WTC11 (cell line): Measurements from ENCODE around the gene PKP3. TPM values are rescaled to one million over a fixed set of nuclear protein-coding genes. Genes with fewer than 3 reads are reported as not detected.

Experiments used
- ATAC-seq: fragments of 200-7000 bp; cut with Tn5 transposase; 2 replicates; pipeline ENCODE4 v1.10.0; 2021; ENCODE audit warnings: mild to moderate bottlenecking, moderate library complexity
- CTCF ChIA-PET: fragments of 300-600 bp; sonication (Branson Sonifier 250); formaldehyde crosslinking; loops from one replicate; lab custom pipeline; 2021; ENCODE audit warnings: antibody characterized with exemption; lab: Charles Lee
- POLR2A ChIA-PET: fragments of 350-600 bp; sonication (Branson Sonifier 250); formaldehyde crosslinking; loops from one replicate; lab custom pipeline; 2021; ENCODE audit warnings: antibody characterized with exemption; lab: Charles Lee
- DNase-seq: peaks from one replicate; pipeline ENCODE4 v3.0.0; 2021; ENCODE audit warnings: low spot score
- H3K27ac Mint-ChIP-seq: 2 replicates; pipeline ENCODE4 v1.8.0; 2021; ENCODE audit warnings: mixed read lengths
- H3K27me3 Mint-ChIP-seq: 2 replicates; pipeline ENCODE4 v1.8.0; 2021; ENCODE audit warnings: low read depth, mild to moderate bottlenecking, moderate library complexity, mixed read lengths
- H3K36me3 Mint-ChIP-seq: 2 replicates; pipeline ENCODE4 v1.8.0; 2021; ENCODE audit warnings: mixed read lengths
- H3K4me1 Mint-ChIP-seq: 2 replicates; pipeline ENCODE4 v1.8.0; 2022; ENCODE audit warnings: mixed read lengths
- H3K4me3 Mint-ChIP-seq: 2 replicates; pipeline ENCODE4 v1.8.0; 2021; ENCODE audit warnings: mild to moderate bottlenecking, moderate library complexity, mixed read lengths
- H3K9me3 Mint-ChIP-seq: 2 replicates; pipeline ENCODE4 v1.8.0; 2021; ENCODE audit warnings: mixed read lengths
- AR ChIP-seq: fragments of 250-450 bp; sonication (Bioruptor Pico); IDR thresholded peaks from 2 replicates; pipeline ENCODE4 v1.9.0; 2021; ENCODE audit warnings: mild to moderate bottlenecking
- CDX4 ChIP-seq: fragments of 250-450 bp; sonication (Bioruptor Pico); IDR thresholded peaks from 2 replicates; pipeline ENCODE4 v1.9.0; 2021; ENCODE audit warnings: moderate library complexity, mild to moderate bottlenecking, inconsistent platforms, borderline replicate concordance
- FOXP1 ChIP-seq: sonication (generic); formaldehyde crosslinking; IDR thresholded peaks from 2 replicates; pipeline ENCODE4 v1.8.0; 2022; ENCODE audit warnings: missing genetic modification reagents, mild to moderate bottlenecking, moderate library complexity, borderline replicate concordance
- IRF2 ChIP-seq: sonication (generic); formaldehyde crosslinking; IDR thresholded peaks from 2 replicates; pipeline ENCODE4 v1.8.0; 2022; ENCODE audit warnings: low read depth, missing genetic modification reagents, borderline replicate concordance
- SOX15 ChIP-seq: fragments of 250-450 bp; sonication (Bioruptor Pico); IDR thresholded peaks from 2 replicates; pipeline ENCODE4 v1.9.0; 2021; ENCODE audit warnings: mild to moderate bottlenecking
- SP1 ChIP-seq: sonication (generic); formaldehyde crosslinking; conservative IDR thresholded peaks from 2 replicates; pipeline ENCODE4 v1.8.1; 2022; ENCODE audit warnings: missing genetic modification reagents
- STAT6 ChIP-seq: sonication (generic); formaldehyde crosslinking; conservative IDR thresholded peaks from 2 replicates; pipeline ENCODE4 v1.8.1; 2023; ENCODE audit warnings: mild to moderate bottlenecking, low read depth, missing genetic modification reagents, moderate library complexity
- ZNF138 ChIP-seq: sonication (generic); formaldehyde crosslinking; conservative IDR thresholded peaks from 2 replicates; pipeline ENCODE4 v1.8.1; 2022; ENCODE audit warnings: mild to moderate bottlenecking, moderate library complexity, missing genetic modification reagents
- ZNF219 ChIP-seq: sonication (generic); formaldehyde crosslinking; IDR thresholded peaks from 2 replicates; pipeline ENCODE4 v1.8.0; 2023; ENCODE audit warnings: missing genetic modification reagents, mild to moderate bottlenecking, borderline replicate concordance
- ZNF512 ChIP-seq: sonication (generic); formaldehyde crosslinking; IDR thresholded peaks from 2 replicates; pipeline ENCODE4 v1.8.1; 2022; ENCODE audit warnings: missing genetic modification reagents, borderline replicate concordance
- total RNA-seq: library from RNA; stranded (reverse); gene quantifications from 3 replicates; pipeline ENCODE4 v1.2.3, GENCODE V29; 2021
- TF ChIP-seq, protein P1 (sequence below): fragments of 200-600 bp; IDR thresholded peaks from 2 replicates; pipeline ENCODE4 v1.8.0; 2022; ENCODE audit warnings: antibody characterized with exemption
- TF ChIP-seq, protein P2 (sequence below): fragments of 250-450 bp; sonication (Bioruptor Pico); IDR thresholded peaks from 2 replicates; pipeline ENCODE4 v1.9.0; 2021; ENCODE audit warnings: mild to moderate bottlenecking

Gene PKP3
- total RNA-seq, 1 experiment from 2014 or later = 17.3 TPM

DNA sequence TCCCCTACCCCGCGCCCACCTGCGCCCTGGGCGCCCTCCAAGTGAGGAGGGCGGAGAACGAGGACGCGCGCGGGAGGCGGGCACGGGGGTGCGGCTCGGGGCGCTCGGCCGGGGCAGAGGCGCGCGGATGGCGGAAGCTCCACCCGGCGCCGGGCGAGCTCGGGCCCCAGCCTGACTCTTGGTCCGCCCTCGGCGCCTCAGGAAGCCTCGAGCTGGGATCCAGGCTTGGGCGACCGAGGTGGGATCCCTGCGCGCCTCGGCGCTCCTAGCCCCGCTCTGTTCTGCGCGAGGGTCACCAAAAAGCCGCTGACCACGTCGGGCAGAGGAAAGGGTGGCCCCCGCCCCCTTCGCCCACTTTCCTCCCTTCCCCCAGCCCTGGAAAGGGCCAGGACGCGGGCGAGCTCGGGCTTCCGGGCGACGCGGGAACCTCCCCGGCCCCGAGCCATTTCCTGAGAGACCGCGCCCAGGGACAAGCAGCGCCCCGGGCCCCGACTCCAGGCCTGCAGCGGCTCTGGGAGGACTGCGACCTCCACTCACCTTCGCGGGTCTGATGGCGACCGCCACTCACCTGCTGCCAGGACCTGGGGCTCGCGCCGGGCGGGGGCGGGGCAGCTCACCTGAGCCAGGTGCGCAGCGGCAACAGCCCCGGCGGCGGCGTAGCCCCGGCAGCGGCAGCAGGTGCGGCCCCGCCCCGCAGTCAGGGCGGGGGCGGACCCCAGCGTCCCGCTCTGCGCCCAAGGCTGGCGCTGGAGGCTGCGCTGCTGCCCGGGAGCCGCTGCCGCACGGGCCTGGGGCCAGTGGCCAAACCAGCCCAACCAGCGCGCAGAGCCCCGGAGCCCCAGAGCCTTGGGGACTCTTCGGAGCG, 23.0 kb downstream of the PKP3 start (continued):
- TF ChIP-seq STAT6 (CRISPR knock-in tag) = peak; percentile 16; the same call in 1 of the 2 replicates
- TF ChIP-seq ZNF138 = 0 out of 2 replicates have a peak, but pooled peaks have one; percentile 25
- TF ChIP-seq SP1 = peak; percentile 85
- TF ChIP-seq, all 79 proteins: peak for 14

DNA sequence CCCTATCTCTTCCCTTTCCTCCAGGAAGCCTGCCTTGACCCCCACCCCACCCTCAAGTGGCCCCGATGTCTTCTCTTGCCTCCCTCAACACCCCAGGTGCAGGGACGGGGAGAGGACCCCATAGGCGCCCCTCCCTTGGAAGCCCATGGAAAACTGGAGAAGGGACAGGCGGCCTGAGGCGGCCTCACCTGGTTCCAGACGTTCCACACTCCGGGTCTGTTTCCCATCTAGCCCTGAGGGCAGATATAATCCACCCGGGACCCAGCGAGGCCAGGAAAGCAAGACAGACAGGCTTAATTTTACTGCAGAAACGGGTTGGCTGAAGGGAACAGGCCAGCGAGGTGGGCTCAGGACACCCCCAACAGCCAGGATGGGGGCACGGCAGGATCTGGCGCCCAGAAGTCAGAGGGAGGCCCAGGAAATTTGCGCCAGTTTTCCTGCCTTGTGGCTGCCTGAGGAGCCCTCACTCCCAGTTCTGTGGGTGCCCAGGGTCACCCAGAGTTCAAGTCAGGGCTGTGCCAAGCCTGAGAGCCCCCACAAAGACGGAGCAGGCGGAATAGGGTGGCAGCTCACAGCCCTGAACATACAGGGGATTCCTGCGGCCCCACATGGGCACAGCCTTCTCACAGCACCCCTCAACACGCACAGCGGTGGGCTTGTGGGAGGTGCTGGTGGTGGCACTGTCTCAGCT, 23.8 kb downstream of the PKP3 start:
- Mint-ChIP-seq H3K36me3 (no peaks in the 10 kb centered on the region), H3K27ac (no peak overlapping the region)
- POLR2A ChIA-PET = interaction anchor here (1.2 to 2.4 kb wide), 3 partner anchors 10 to 89 kb away, joined by 4 to 12 read pairs (median 6); no protein-coding TSS in a partner anchor

GRCh38 chr11:418343-419247, 24.6 kb downstream of the PKP3 start:
- Mint-ChIP-seq H3K36me3 (no peaks in the 10 kb centered on the region), H3K9me3 (no peaks in the 10 kb centered on the region), H3K4me3 (no peak overlapping the region), H3K4me1 (peaks cover 23% of the 10 kb centered on the region), H3K27me3 (peaks cover 10% of the 10 kb centered on the region), H3K27ac (no peak overlapping the region)
- CTCF ChIA-PET = interaction anchor here (0.8 kb wide), 1 partner anchor 30 kb away, joined by 3 read pairs; no protein-coding TSS in a partner anchor
- DNase-seq (no peak), ATAC-seq (no peak)
- POLR2A ChIA-PET = interaction anchor here (2.4 kb wide), 1 partner anchor 11 kb away, joined by 12 read pairs; no protein-coding TSS in a partner anchor
- 0 out of 2 replicates have a peak, but pooled peaks have one; percentile 25 for TF ChIP-seq IRF2 (CRISPR knock-in tag)
- TF ChIP-seq, protein P1, sequence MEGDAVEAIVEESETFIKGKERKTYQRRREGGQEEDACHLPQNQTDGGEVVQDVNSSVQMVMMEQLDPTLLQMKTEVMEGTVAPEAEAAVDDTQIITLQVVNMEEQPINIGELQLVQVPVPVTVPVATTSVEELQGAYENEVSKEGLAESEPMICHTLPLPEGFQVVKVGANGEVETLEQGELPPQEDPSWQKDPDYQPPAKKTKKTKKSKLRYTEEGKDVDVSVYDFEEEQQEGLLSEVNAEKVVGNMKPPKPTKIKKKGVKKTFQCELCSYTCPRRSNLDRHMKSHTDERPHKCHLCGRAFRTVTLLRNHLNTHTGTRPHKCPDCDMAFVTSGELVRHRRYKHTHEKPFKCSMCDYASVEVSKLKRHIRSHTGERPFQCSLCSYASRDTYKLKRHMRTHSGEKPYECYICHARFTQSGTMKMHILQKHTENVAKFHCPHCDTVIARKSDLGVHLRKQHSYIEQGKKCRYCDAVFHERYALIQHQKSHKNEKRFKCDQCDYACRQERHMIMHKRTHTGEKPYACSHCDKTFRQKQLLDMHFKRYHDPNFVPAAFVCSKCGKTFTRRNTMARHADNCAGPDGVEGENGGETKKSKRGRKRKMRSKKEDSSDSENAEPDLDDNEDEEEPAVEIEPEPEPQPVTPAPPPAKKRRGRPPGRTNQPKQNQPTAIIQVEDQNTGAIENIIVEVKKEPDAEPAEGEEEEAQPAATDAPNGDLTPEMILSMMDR = no peak
- no peak for TF ChIP-seq ZNF512
- no peak for TF ChIP-seq AR (CRISPR knock-in tag)
- TF ChIP-seq, protein P2, sequence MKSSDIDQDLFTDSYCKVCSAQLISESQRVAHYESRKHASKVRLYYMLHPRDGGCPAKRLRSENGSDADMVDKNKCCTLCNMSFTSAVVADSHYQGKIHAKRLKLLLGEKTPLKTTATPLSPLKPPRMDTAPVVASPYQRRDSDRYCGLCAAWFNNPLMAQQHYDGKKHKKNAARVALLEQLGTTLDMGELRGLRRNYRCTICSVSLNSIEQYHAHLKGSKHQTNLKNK (CRISPR knock-in tag) = no peak
- TF ChIP-seq FOXP1 (CRISPR knock-in tag) = peak; percentile 46; the same call in 1 of the 2 replicates

More for the DNA sequence above, 23.8 kb downstream of the PKP3 start:
- ATAC-seq = peak; percentile 1; the same call in 1 of the 2 replicates
- H3K27me3 Mint-ChIP-seq = peaks cover 10% of the 10 kb centered on the region
- peaks cover 23% of the 10 kb centered on the region for H3K4me1 Mint-ChIP-seq
- DNase-seq = peak; percentile 25
- H3K9me3 Mint-ChIP-seq = no peaks in the 10 kb centered on the region
- CTCF ChIA-PET = interaction anchor here (0.8 to 3.9 kb wide), 5 partner anchors 11 to 167 kb away, joined by 3 to 35 read pairs (median 5); no protein-coding TSS in a partner anchor
- TF ChIP-seq ZNF219 (CRISPR knock-in tag) (no peak), SOX15 (CRISPR knock-in tag) (no peak), CDX4 (CRISPR knock-in tag) (no peak)
- TF ChIP-seq, protein P2 (CRISPR knock-in tag) = no peak
- H3K4me3 Mint-ChIP-seq = peak overlapping the region; percentile 70
